HepG2 (cell line): ENCODE results near the gene HAPLN2. TPM values are rescaled to one million over a fixed set of nuclear protein-coding genes. Genes with fewer than 3 reads are reported as not detected.

Experiments used
- AGO2 ChIP-seq: fragments of 200-400 bp; formaldehyde crosslinking; optimal IDR thresholded peaks from 2 replicates; pipeline ENCODE3; 2017; ENCODE audit warnings: mild to moderate bottlenecking, low read depth, low read length, moderate library complexity
- CERS6 ChIP-seq: sonication (generic); formaldehyde crosslinking; IDR thresholded peaks from 2 replicates; pipeline ENCODE4 v1.5.0; 2020; ENCODE audit warnings: missing genetic modification reagents
- DDIT3 ChIP-seq: sonication (generic); formaldehyde crosslinking; IDR thresholded peaks from 2 replicates; pipeline ENCODE4 v1.4.0; 2020; ENCODE audit warnings: mild to moderate bottlenecking, missing genetic modification reagents
- MXD4 ChIP-seq: IDR thresholded peaks from 2 replicates; pipeline ENCODE4 v1.6.1; 2016; ENCODE audit warnings: mild to moderate bottlenecking, missing biosample characterization, missing genetic modification reagents
- NFAT5 ChIP-seq: sonication (generic); formaldehyde crosslinking; IDR thresholded peaks from 2 replicates; pipeline ENCODE4 v1.4.0; 2020; ENCODE audit warnings: missing genetic modification reagents
- SP1 ChIP-seq, 2 experiments: fragments of 450-650 bp in 1 of 2; sonication (generic) in 1 of 2; formaldehyde crosslinking in 1 of 2; IDR thresholded peaks; 2 replicates each; pipeline versions ENCODE4 v1.4.0 to v1.6.1; 2016 to 2020; ENCODE audit warnings: missing genetic modification reagents in 1 of 2
- THAP11 ChIP-seq: IDR thresholded peaks from 2 replicates; pipeline ENCODE4 v1.6.1; 2016; ENCODE audit warnings: missing biosample characterization, missing genetic modification reagents
- ZMYM3 ChIP-seq: sonication (generic); formaldehyde crosslinking; IDR thresholded peaks from 2 replicates; pipeline ENCODE4 v1.5.1; 2020; ENCODE audit warnings: mild to moderate bottlenecking, missing genetic modification reagents
- ZNF350 ChIP-seq: sonication (generic); formaldehyde crosslinking; IDR thresholded peaks from 2 replicates; pipeline ENCODE4 v1.4.0; 2020; ENCODE audit warnings: mild to moderate bottlenecking, low read depth, missing genetic modification reagents, borderline replicate concordance
- ZNF407 ChIP-seq: sonication (generic); formaldehyde crosslinking; IDR thresholded peaks from one replicate; pipeline ENCODE4 v1.5.1; 2020; ENCODE audit warnings: mild to moderate bottlenecking, missing genetic modification reagents; ENCODE audit errors: not compliant biosample characterization
- ZNF761 ChIP-seq: sonication (generic); formaldehyde crosslinking; conservative IDR thresholded peaks from 2 replicates; pipeline ENCODE4 v1.4.0; 2020; ENCODE audit warnings: mild to moderate bottlenecking, missing genetic modification reagents
- polyA plus RNA-seq, 8 experiments: library from polyadenylated mRNA; depleted of rRNA in 3 of 8; stranded (reverse) in 7 of 8; unstranded in 1 of 8; fragments of >200 nt; fragmentation: Illumina TruSeq in 4 of 8; extraction: Trizol in 4 of 8; gene quantifications; 2 replicates each; pipeline versions ENCODE4 v1.2.1 to v1.2.3, GENCODE V29; 2011 to 2016; ENCODE audit warnings: low read depth in 4 of 8, missing spikeins in 1 of 8, mixed read lengths in 1 of 8; ENCODE audit not compliant: insufficient read depth in 1 of 8
- total RNA-seq, 5 experiments: library from RNA; depleted of rRNA; stranded (reverse); fragments of >200 nt; fragmentation: Illumina TruSeq; extraction: Trizol; gene quantifications; 2 replicates each; pipeline ENCODE4 v1.2.3, GENCODE V29; 2016; ENCODE audit warnings: low read depth in 1 of 5

HAPLN2 gene
- total and polyA plus RNA-seq, 2 of the 13 experiments (the other 11 are each of a cell fraction or from before 2014, with no cell fraction given): not detected

- TF ChIP-seq ZNF350 (CRISPR knock-in tag): no peak
- TF ChIP-seq ZMYM3 (CRISPR knock-in tag): no peak
- no peak for TF ChIP-seq ZNF407
- no peak for TF ChIP-seq ZNF761 (CRISPR knock-in tag)
- TF ChIP-seq AGO2: peak; percentile 92
- TF ChIP-seq CERS6: no peak
- no peak for TF ChIP-seq DDIT3
- no peak for TF ChIP-seq MXD4 (CRISPR knock-in tag)
- no peak for TF ChIP-seq THAP11 (CRISPR knock-in tag)
- TF ChIP-seq SP1 (IDR thresholded peaks at IDR 0.05): no peak
- no peak for TF ChIP-seq SP1 (CRISPR knock-in tag; IDR thresholded peaks at IDR 0.05)
- TF ChIP-seq NFAT5 (CRISPR knock-in tag): no peak
These were observed 37.9 kb downstream of the HAPLN2 start (continued) for GRCh38 chr1:156656806-156657740.
